Activated T-cell treated with anti-CD3 and anti-CD28 coated beads, Interleukin-2, amount 50 U/mL, for 72 hours (primary cell): Measurements from ENCODE around the gene TMEM26. TPM values are rescaled to one million over a fixed set of nuclear protein-coding genes. Genes with fewer than 3 reads are reported as not detected.

Experiments used
- ATAC-seq, 2 donors: fragments of 150-1000 bp; cut with Tn5 transposase; replicated peaks in 1 of 2; 2 replicates each; pipeline ENCODE4 v1.10.0; 2021; ENCODE audit warnings: moderate library complexity in 2 of 2, mild to moderate bottlenecking in 1 of 2
- DNase-seq, 2 donors: peaks; one replicate each; pipeline ENCODE4 v3.0.0; 2021 to 2022; ENCODE audit warnings: mixed read lengths in 1 of 2
- H3K27ac Mint-ChIP-seq: one replicate; pipeline ENCODE4 v1.8.0; 2022; ENCODE audit warnings: mild to moderate bottlenecking, moderate library complexity, mixed read lengths
- H3K27me3 Mint-ChIP-seq: one replicate; pipeline ENCODE4 v1.8.0; 2022; ENCODE audit warnings: low read depth, mixed read lengths
- H3K36me3 Mint-ChIP-seq, 2 donors: one replicate each; pipeline ENCODE4 v1.8.0; 2022; ENCODE audit warnings: mixed read lengths in 2 of 2, mild to moderate bottlenecking in 1 of 2; ENCODE audit not compliant: insufficient read depth in 2 of 2
- H3K4me1 Mint-ChIP-seq: one replicate; pipeline ENCODE4 v1.8.0; 2022; ENCODE audit warnings: low read depth, mixed read lengths
- H3K4me3 Mint-ChIP-seq, 2 donors: one replicate each; pipeline ENCODE4 v1.8.0; 2022; ENCODE audit warnings: mild to moderate bottlenecking in 2 of 2, mixed read lengths in 2 of 2, moderate library complexity in 2 of 2
- H3K9me3 Mint-ChIP-seq, 2 donors: one replicate each; pipeline ENCODE4 v1.8.0; 2022; ENCODE audit warnings: mixed read lengths in 2 of 2
- total RNA-seq, 2 donors: library from RNA; stranded (reverse); gene quantifications; one replicate each; pipeline ENCODE4 v1.2.3, GENCODE V29; 2022

Gene TMEM26
- total RNA-seq, result not detected

- H3K4me3 Mint-ChIP-seq, result peak within 1 kb of the TSS; percentile 55 to 63
- no peaks in the 10 kb centered on the region for H3K9me3 Mint-ChIP-seq
- no peaks in the 10 kb centered on the region for H3K4me1 Mint-ChIP-seq
- ATAC-seq (no peak), DNase-seq (no peak)
- no peaks in the 10 kb centered on the region for H3K36me3 Mint-ChIP-seq
- H3K27ac Mint-ChIP-seq, result no peak within 1 kb of the TSS
- peaks cover 20% of the 10 kb centered on the region for H3K27me3 Mint-ChIP-seq
Observed at GRCh38 chr10:61452655-61453641, at the start of gene TMEM26. Gene TMEM26 (minus strand): TSS chr10:61453381. CDS start chr10:61453081, 300 bp downstream.

GRCh38 chr10:61500460-61500859, 47.3 kb upstream of the TMEM26 start:
- no peak overlapping the region for H3K4me3 Mint-ChIP-seq
- H3K27me3 Mint-ChIP-seq, result no peaks in the 10 kb centered on the region
- no peaks in the 10 kb centered on the region for H3K9me3 Mint-ChIP-seq
- H3K36me3 Mint-ChIP-seq, result no peaks in the 10 kb centered on the region
- ATAC-seq (no peak), DNase-seq (no peak)
- no peaks in the 10 kb centered on the region for H3K4me1 Mint-ChIP-seq
- H3K27ac Mint-ChIP-seq, result no peak overlapping the region

GRCh38 chr10:61492364-61492995, 39.3 kb upstream of the TMEM26 start:
- no peak overlapping the region for H3K27ac Mint-ChIP-seq
- no peak overlapping the region for H3K4me3 Mint-ChIP-seq
- no peak for DNase-seq
- H3K4me1 Mint-ChIP-seq, result no peaks in the 10 kb centered on the region
- H3K27me3 Mint-ChIP-seq, result no peaks in the 10 kb centered on the region
- H3K9me3 Mint-ChIP-seq, result peaks cover 1 to 5% of the 10 kb centered on the region in 2 donors
- ATAC-seq, result no peak
- no peaks in the 10 kb centered on the region for H3K36me3 Mint-ChIP-seq

DNA sequence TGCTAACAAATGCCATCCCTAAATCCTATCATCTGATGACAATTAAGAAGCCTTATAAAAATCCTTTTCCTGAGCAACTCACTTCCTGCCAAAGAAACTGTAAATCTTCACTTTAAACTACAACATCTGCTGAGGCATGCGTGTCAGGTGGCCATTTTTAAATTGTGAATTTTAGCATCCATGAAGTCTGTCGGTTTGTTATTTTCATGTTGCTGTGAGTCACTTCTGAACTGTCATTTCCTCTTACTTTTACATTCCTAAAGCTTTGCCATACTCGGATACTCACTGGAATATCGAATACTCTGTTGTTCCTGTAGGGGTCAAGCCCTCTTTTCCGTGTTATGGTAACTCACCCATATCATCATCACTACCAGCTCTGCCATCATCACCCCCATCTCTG, 34.3 kb upstream of the TMEM26 start:
- Mint-ChIP-seq H3K27me3 (no peaks in the 10 kb centered on the region), H3K4me3 (no peak overlapping the region), H3K36me3 (no peaks in the 10 kb centered on the region), H3K27ac (no peak overlapping the region), H3K4me1 (no peaks in the 10 kb centered on the region), H3K9me3 (peaks cover 1 to 2% of the 10 kb centered on the region in 2 donors)
- ATAC-seq (no peak), DNase-seq (no peak)

- ATAC-seq (no peak), DNase-seq (no peak)
- H3K9me3 Mint-ChIP-seq, result peaks cover 1 to 2% of the 10 kb centered on the region in 2 donors
- no peak overlapping the region for H3K4me3 Mint-ChIP-seq
- H3K27me3 Mint-ChIP-seq, result no peaks in the 10 kb centered on the region
- H3K4me1 Mint-ChIP-seq, result no peaks in the 10 kb centered on the region
- H3K27ac Mint-ChIP-seq, result no peak overlapping the region
- H3K36me3 Mint-ChIP-seq, result no peaks in the 10 kb centered on the region
Observed at GRCh38 chr10:61486738-61487396, 33.7 kb upstream of the TMEM26 start.

- H3K4me1 Mint-ChIP-seq, result no peaks in the 10 kb centered on the region
- H3K27me3 Mint-ChIP-seq, result no peaks in the 10 kb centered on the region
Observed at GRCh38 chr10:61486251-61486650, 33.1 kb upstream of the TMEM26 start.

GRCh38 chr10:61481597-61481996, 28.4 kb upstream of the TMEM26 start:
- no peak for ATAC-seq
- Mint-ChIP-seq H3K4me1 (no peaks in the 10 kb centered on the region), H3K27me3 (no peaks in the 10 kb centered on the region), H3K4me3 (no peak overlapping the region), H3K36me3 (no peaks in the 10 kb centered on the region), H3K27ac (no peak overlapping the region), H3K9me3 (no peaks in the 10 kb centered on the region)
- DNase-seq, result no peak

More at GRCh38 chr10:61486251-61486650, 33.1 kb upstream of the TMEM26 start:
- DNase-seq (no peak), ATAC-seq (no peak)
- Mint-ChIP-seq H3K36me3 (no peaks in the 10 kb centered on the region), H3K4me3 (no peak overlapping the region), H3K9me3 (peaks cover 1 to 2% of the 10 kb centered on the region in 2 donors), H3K27ac (no peak overlapping the region)

GRCh38 chr10:61480208-61480607, 27.0 kb upstream of the TMEM26 start:
- Mint-ChIP-seq H3K4me1 (no peaks in the 10 kb centered on the region), H3K27me3 (no peaks in the 10 kb centered on the region), H3K9me3 (no peaks in the 10 kb centered on the region), H3K4me3 (no peak overlapping the region), H3K27ac (no peak overlapping the region), H3K36me3 (no peaks in the 10 kb centered on the region)
- DNase-seq (no peak), ATAC-seq (no peak)

DNA sequence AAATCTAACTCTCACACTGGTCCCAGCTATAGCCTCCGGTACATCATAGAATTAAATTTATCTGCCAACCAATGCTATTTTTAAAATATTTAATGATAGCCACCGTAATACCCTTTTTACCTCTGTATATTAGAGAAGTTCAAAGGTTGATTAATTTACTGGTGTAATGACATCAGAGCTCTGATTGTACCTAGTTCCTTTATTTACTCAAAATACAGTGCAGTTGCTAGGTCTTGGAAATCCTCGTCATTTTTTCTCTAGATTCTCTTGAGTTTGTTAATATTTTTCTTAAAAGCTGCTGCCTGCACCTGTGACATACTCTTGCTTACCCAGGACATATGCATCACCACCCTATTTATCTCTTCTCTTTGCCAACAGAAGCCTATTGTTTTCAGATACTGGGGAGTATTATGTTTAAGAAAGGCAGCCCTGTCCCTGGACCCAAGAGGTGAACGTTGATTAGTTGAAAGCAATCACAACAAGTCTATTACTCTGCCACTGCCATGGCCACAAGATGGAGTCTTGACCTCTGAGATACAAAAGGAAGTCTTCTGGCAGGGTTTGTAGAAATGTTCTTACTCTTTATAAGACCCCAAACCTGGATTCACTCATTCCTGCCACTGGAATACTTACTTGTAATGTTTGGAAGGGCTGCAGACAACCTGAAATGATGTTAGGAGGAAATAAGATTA, 25.6 kb upstream of the TMEM26 start:
- Mint-ChIP-seq H3K9me3 (no peaks in the 10 kb centered on the region), H3K4me1 (no peaks in the 10 kb centered on the region), H3K4me3 (no peak overlapping the region), H3K36me3 (no peaks in the 10 kb centered on the region), H3K27me3 (no peaks in the 10 kb centered on the region), H3K27ac (no peak overlapping the region)
- no peak for ATAC-seq
- no peak for DNase-seq

DNA sequence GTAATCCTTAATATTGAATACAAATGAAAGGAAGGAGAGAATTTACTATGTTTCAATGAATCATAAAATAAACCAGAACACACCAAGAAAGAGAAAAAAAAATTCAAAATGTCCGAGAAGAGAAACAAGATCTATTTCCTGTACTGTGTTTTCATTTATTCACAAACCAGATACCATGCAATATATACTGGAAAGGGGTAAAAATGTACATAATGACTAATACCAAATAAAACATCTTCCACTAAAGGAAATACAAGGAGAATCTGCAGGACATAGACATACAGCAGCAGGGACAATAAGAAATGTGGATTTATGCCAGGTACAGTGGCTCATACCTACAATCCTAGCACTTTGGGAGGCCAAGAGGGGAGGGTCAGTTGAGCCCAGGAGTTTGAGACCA, 24.3 kb upstream of the TMEM26 start:
- Mint-ChIP-seq H3K27me3 (no peaks in the 10 kb centered on the region), H3K27ac (no peak overlapping the region), H3K4me1 (no peaks in the 10 kb centered on the region), H3K9me3 (no peaks in the 10 kb centered on the region), H3K4me3 (no peak overlapping the region), H3K36me3 (no peaks in the 10 kb centered on the region)
- ATAC-seq (no peak), DNase-seq (no peak)

DNA sequence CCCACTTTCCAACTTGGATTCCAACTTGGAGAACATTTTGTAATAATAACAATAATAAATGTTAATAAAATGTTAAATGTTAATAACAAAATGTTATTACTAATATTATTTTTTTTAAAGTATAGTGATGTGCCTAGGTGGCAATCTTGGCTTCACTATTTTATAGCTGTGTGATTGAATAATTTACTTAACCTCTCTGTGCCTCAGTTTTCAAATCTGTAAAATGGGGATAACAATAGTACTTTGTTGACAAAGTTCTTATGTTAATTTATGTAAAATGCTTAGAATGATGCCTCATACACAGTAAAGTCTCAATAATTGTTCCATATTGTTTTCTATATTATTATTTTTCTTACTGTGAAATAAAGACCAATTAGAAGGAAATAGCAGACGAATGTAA, 23.3 kb upstream of the TMEM26 start:
- Mint-ChIP-seq H3K9me3 (no peaks in the 10 kb centered on the region), H3K27ac (no peak overlapping the region), H3K36me3 (no peaks in the 10 kb centered on the region), H3K4me3 (no peak overlapping the region), H3K4me1 (no peaks in the 10 kb centered on the region), H3K27me3 (no peaks in the 10 kb centered on the region)
- no peak for ATAC-seq
- no peak for DNase-seq

DNA sequence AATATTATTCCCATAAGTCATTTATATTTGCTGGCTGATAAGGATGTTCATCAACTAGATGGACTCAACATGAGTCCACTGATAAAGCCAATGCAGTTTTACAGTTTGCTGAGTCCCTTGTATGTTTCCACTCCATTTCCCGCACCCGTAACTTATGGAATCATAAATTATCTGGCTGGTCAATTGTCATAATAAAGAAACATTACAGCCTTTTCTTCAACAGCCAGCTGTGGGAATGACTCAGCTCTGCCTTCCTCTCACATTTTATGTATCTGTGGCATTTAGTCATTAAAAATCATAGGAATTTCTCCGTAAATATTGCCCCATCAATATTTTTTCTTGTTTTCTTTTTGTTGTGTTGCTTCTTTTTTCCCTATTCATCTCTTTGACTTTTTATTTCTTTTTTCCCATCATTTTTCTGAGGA, 22.3 kb upstream of the TMEM26 start:
- Mint-ChIP-seq H3K27ac (no peak overlapping the region), H3K4me3 (no peak overlapping the region), H3K27me3 (no peaks in the 10 kb centered on the region), H3K36me3 (no peaks in the 10 kb centered on the region), H3K4me1 (no peaks in the 10 kb centered on the region), H3K9me3 (no peaks in the 10 kb centered on the region)
- no peak for DNase-seq
- ATAC-seq, result no peak
